Caco-2 (cell line): ENCODE measurements around the gene CLHC1. TPM values are rescaled to one million over a fixed set of nuclear protein-coding genes. Genes with fewer than 3 reads are reported as not detected.
"Not testable (repeated sequence)": the region's sequence is repeated elsewhere in the genome, so short reads cannot be mapped to it uniquely, and the experiment has no call there.

Source experiments
- BruUV-seq: library from RNA; stranded (reverse); fragments of 400-500 nt; replicated peaks from 2 replicates; lab custom pipeline; 2021; lab: Mats Ljungman, UMichigan
- CTCF ChIA-PET: fragments of 300-600 bp; sonication (Branson Sonifier 250); formaldehyde crosslinking; loops from one replicate; lab custom pipeline; 2022; ENCODE audit warnings: antibody characterized with exemption; lab: Charles Lee
- POLR2A ChIA-PET: fragments of 300-600 bp; sonication (Branson Sonifier 250); formaldehyde crosslinking; loops from one replicate; lab custom pipeline; 2022; ENCODE audit warnings: antibody characterized with exemption; lab: Charles Lee
- DNase-seq, 2 experiments: peaks; one replicate each; pipeline versions ENCODE4 v3.0.0 to v3.0.0-alpha.2; 2020 to 2022
- H3K27me3 ChIP-seq: replicated peaks from 2 replicates; pipeline ENCODE4 v1.6.0; 2011; ENCODE audit warnings: low read length; ENCODE audit not compliant: control insufficient read depth, insufficient read depth
- H3K36me3 ChIP-seq: 2 replicates; pipeline ENCODE4 v1.5.1; 2011; ENCODE audit warnings: low read length; ENCODE audit not compliant: control insufficient read depth, insufficient read depth
- H3K4me1 ChIP-seq: fragments of 250-450 bp; sonication (Bioruptor Pico); 2 replicates; pipeline ENCODE4 v1.5.1; 2020; ENCODE audit warnings: mild to moderate bottlenecking
- H3K4me3 ChIP-seq: 2 replicates; pipeline ENCODE4 v1.5.1; 2011; ENCODE audit warnings: low read depth, mild to moderate bottlenecking, control low read depth, low read length
- H3K9me3 ChIP-seq: fragments of 250-450 bp; sonication (Bioruptor Pico); 2 replicates; pipeline ENCODE4 v1.5.1; 2020; ENCODE audit warnings: mild to moderate bottlenecking, moderate library complexity
- H3K27ac Mint-ChIP-seq: one replicate; pipeline ENCODE4 v1.8.0; 2022; ENCODE audit warnings: mixed read lengths; ENCODE audit not compliant: unreplicated experiment
- H3K27me3 Mint-ChIP-seq: one replicate; pipeline ENCODE4 v1.8.0; 2022; ENCODE audit warnings: mixed read lengths; ENCODE audit not compliant: insufficient read depth, unreplicated experiment
- H3K36me3 Mint-ChIP-seq: one replicate; pipeline ENCODE4 v1.8.0; 2022; ENCODE audit warnings: mild to moderate bottlenecking, mixed read lengths; ENCODE audit not compliant: insufficient read depth, unreplicated experiment
- H3K4me1 Mint-ChIP-seq: one replicate; pipeline ENCODE4 v1.8.0; 2022; ENCODE audit warnings: low read depth, mixed read lengths; ENCODE audit not compliant: unreplicated experiment
- H3K4me3 Mint-ChIP-seq: one replicate; pipeline ENCODE4 v1.8.0; 2022; ENCODE audit warnings: mild to moderate bottlenecking, moderate library complexity, mixed read lengths; ENCODE audit not compliant: unreplicated experiment
- H3K9me3 Mint-ChIP-seq: one replicate; pipeline ENCODE4 v1.8.0; 2022; ENCODE audit warnings: mixed read lengths; ENCODE audit not compliant: unreplicated experiment
- CTCF ChIP-seq, 2 experiments: fragments of 200-600 bp in 1 of 2; IDR thresholded peaks; 1 replicate in 1 of 2; 2 replicates in 1 of 2; pipeline versions ENCODE4 v1.5.1 to v1.8.0; 2011 to 2022; ENCODE audit warnings: antibody characterized with exemption in 1 of 2, control low read depth in 1 of 2, inconsistent platforms in 1 of 2, low read depth in 1 of 2, low read length in 1 of 2, mild to moderate bottlenecking in 1 of 2, moderate library complexity in 1 of 2; ENCODE audit not compliant: insufficient read depth in 1 of 2, severe bottlenecking in 1 of 2, unreplicated experiment in 1 of 2
- intact Hi-C: fragments of 100-400 bp; cut with micrococcal nuclease; formaldehyde crosslinking; loops from one replicate; pipeline ENCODE4 v1.10.0; 2022; ENCODE audit not compliant: unreplicated experiment
- total RNA-seq: library from RNA; stranded (reverse); gene quantifications from 2 replicates; pipeline ENCODE4 v1.2.3, GENCODE V29; 2022

Gene CLHC1
- total RNA-seq, 1 experiment from 2014 or later: 13.4 TPM

DNA sequence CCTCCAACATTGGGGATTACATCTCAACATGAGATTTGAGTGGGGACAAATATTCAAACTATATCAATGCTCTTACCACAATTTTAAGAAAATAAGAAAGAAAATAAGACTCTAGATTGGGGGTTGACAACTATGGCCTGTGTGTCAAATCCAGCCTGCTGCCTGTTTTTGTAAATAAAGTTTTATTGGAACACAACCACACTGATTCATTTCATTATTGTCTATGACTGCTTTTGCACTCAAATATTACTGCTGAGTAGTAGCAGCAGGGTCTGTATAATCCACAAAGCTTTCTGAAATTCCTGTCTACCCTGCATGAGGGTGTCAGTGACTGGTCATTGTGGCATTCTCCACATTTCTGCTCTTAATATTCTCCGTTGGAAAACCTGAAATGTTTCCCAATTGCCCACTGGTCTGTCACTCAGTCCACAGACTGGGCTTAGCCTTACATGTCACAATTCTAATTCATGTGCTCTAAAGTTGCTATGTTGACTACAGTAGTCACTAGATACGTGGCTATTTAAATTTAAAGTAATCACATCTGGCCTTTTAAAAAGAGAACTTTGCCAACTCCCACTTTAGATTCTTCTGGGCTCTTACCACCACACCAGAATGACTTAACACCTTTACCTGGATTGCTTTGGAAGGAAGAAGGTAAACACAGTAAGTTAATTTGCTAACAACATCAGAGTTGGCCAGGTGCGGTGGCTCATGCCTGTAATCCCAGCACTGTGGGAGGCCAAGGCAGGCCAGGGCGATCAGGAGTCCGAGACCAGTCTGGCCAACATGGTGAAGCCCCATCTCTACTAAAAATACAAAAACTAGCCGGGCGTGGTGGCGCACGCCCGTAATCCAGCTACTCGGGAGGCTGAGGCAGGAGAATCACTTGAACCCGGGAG, 86.9 kb downstream of the CLHC1 start:
- Mint-ChIP-seq H3K9me3 (no peaks in the 10 kb centered on the region), H3K4me1 (peaks cover 10% of the 10 kb centered on the region), H3K4me3 (no peak overlapping the region), H3K27me3 (no peaks in the 10 kb centered on the region), H3K36me3 (no peaks in the 10 kb centered on the region), H3K27ac (no peak overlapping the region)
- H3K4me3 ChIP-seq: no peak overlapping the region
- peaks cover 7% of the 10 kb centered on the region for H3K4me1 ChIP-seq
- CTCF ChIA-PET: no interaction called here
- no peaks in the 10 kb centered on the region for H3K36me3 ChIP-seq
- DNase-seq: no peak
- H3K27me3 ChIP-seq: no peaks in the 10 kb centered on the region
- no peak for TF ChIP-seq CTCF (IDR thresholded peaks at IDR 0.05; ENCODE audit: insufficient read depth in 1 of 2, low read depth in 1 of 2, low read length in 1 of 2, severe bottlenecking in 1 of 2, unreplicated experiment in 1 of 2)
- no TSS peak for BruUV-seq
- POLR2A ChIA-PET: no interaction called here
- intact Hi-C loops: no loop called here
- H3K9me3 ChIP-seq: no peaks in the 10 kb centered on the region

DNA sequence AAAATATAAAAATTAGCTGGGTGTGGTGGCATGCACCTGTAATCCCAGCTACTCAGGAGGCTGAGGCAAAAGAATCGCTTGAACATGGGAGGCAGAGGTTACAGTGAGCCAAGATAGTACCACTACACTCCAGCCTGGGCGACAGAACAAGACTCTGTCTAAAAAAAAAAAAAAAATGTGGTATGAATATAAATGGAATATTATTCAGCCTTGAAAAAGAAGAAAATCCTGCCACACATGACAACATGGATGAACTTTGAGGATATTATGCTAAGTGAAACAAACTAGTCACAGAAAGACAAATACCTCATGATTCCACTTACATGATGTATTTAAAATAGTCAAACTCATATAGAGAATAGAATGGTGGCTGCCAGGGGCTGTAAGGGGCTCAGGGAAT, 88.4 kb downstream of the CLHC1 start:
- H3K36me3 ChIP-seq, H3K4me3 Mint-ChIP-seq, H3K36me3 Mint-ChIP-seq, DNase-seq, H3K4me1 ChIP-seq, POLR2A ChIA-PET, H3K9me3 Mint-ChIP-seq, intact Hi-C loops, H3K9me3 ChIP-seq, H3K27me3 Mint-ChIP-seq, H3K4me3 ChIP-seq, CTCF ChIA-PET, H3K27ac Mint-ChIP-seq, BruUV-seq, H3K27me3 ChIP-seq: not testable (repeated sequence)
- peaks cover 11% of the 10 kb centered on the region for H3K4me1 Mint-ChIP-seq

- no peak for TF ChIP-seq CTCF (IDR thresholded peaks at IDR 0.05; ENCODE audit: insufficient read depth in 1 of 2, low read depth in 1 of 2, low read length in 1 of 2, severe bottlenecking in 1 of 2, unreplicated experiment in 1 of 2)
- H3K4me3 Mint-ChIP-seq: no peak overlapping the region
- H3K9me3 Mint-ChIP-seq: no peaks in the 10 kb centered on the region
- no peak overlapping the region for H3K4me3 ChIP-seq
- no peaks in the 10 kb centered on the region for H3K36me3 ChIP-seq
- no peak overlapping the region for H3K27ac Mint-ChIP-seq
- peaks cover 7% of the 10 kb centered on the region for H3K4me1 ChIP-seq
- no TSS peak for BruUV-seq
- CTCF ChIA-PET: no interaction called here
- no peaks in the 10 kb centered on the region for H3K36me3 Mint-ChIP-seq
- no peaks in the 10 kb centered on the region for H3K9me3 ChIP-seq
- no peaks in the 10 kb centered on the region for H3K27me3 Mint-ChIP-seq
- no peaks in the 10 kb centered on the region for H3K27me3 ChIP-seq
- no peak for DNase-seq
- intact Hi-C loops: no loop called here
- POLR2A ChIA-PET: no interaction called here
- H3K4me1 Mint-ChIP-seq: peaks cover 22% of the 10 kb centered on the region
Measured at GRCh38 chr2:55142518-55142917, 89.6 kb downstream of the CLHC1 start.
